Panc1 (cell line): ENCODE results near the gene ALS2CL. TPM values are rescaled to one million over a fixed set of nuclear protein-coding genes. Genes with fewer than 3 reads are reported as not detected.

Experiments used
- ATAC-seq: fragments of 200-7000 bp; cut with Tn5 transposase; 2 replicates; pipeline ENCODE4 v1.9.1; 2020; ENCODE audit warnings: mild to moderate bottlenecking, moderate library complexity
- BruUV-seq: library from RNA; stranded (reverse); fragments of 400-500 nt; replicated peaks from 2 replicates; lab custom pipeline; 2021; lab: Mats Ljungman, UMichigan
- CTCF ChIA-PET: fragments of 300-600 bp; sonication (Branson Sonifier 250); formaldehyde crosslinking; loops from one replicate; lab custom pipeline; 2022; ENCODE audit warnings: antibody characterized with exemption; lab: Charles Lee
- POLR2A ChIA-PET: fragments of 300-600 bp; sonication (Branson Sonifier 250); formaldehyde crosslinking; loops from one replicate; lab custom pipeline; 2022; ENCODE audit warnings: antibody characterized with exemption; lab: Charles Lee
- DNase-seq: peaks from one replicate; pipeline ENCODE4 v3.0.0-alpha.2; 2010; ENCODE audit warnings: low read depth, low spot score
- H3K27ac ChIP-seq: 2 replicates; pipeline ENCODE4 v1.5.1; 2011; ENCODE audit warnings: mild to moderate bottlenecking, low read length, inconsistent platforms
- H3K27me3 ChIP-seq: fragments of 200-500 bp; sonication (Bioruptor generic); 2 replicates; pipeline ENCODE4 v1.6.0; 2014; ENCODE audit warnings: low read length, inconsistent platforms; ENCODE audit not compliant: control insufficient read depth, insufficient read depth
- H3K36me3 ChIP-seq: fragments of 200-500 bp; sonication (Bioruptor generic); 2 replicates; pipeline ENCODE4 v1.5.1; 2014; ENCODE audit warnings: inconsistent platforms, mild to moderate bottlenecking, low read length, moderate library complexity; ENCODE audit not compliant: control insufficient read depth, insufficient read depth
- H3K4me1 ChIP-seq: 2 replicates; pipeline ENCODE4 v1.5.1; 2011; ENCODE audit warnings: inconsistent platforms, mild to moderate bottlenecking, low read length, moderate library complexity; ENCODE audit not compliant: control insufficient read depth, insufficient read depth
- H3K4me3 ChIP-seq, 2 experiments: 2 replicates each; pipeline ENCODE4 v1.5.1; 2011 to 2012; ENCODE audit warnings: low read depth in 2 of 2, low read length in 2 of 2, mild to moderate bottlenecking in 2 of 2, inconsistent platforms in 1 of 2, moderate library complexity in 1 of 2
- H3K9me3 ChIP-seq: fragments of 200-500 bp; sonication (Bioruptor generic); 2 replicates; pipeline ENCODE4 v1.5.1; 2014; ENCODE audit warnings: low read depth, mild to moderate bottlenecking, inconsistent platforms, low read length, moderate library complexity; ENCODE audit not compliant: control insufficient read depth, insufficient read depth
- CTCF ChIP-seq: fragments of 450-650 bp; IDR thresholded peaks from 2 replicates; pipeline ENCODE4 v1.5.1; 2017; ENCODE audit warnings: mild to moderate bottlenecking
- POLR2AphosphoS5 ChIP-seq: IDR thresholded peaks from 2 replicates; pipeline ENCODE4 v1.6.1; 2012; ENCODE audit warnings: mild to moderate bottlenecking, low read depth, low read length, moderate library complexity
- SIN3A ChIP-seq: IDR thresholded peaks from 2 replicates; pipeline ENCODE4 v1.6.1; 2012; ENCODE audit warnings: low read depth, mild to moderate bottlenecking, low read length, moderate library complexity, borderline replicate concordance; ENCODE audit not compliant: insufficient read depth
- TCF7L2 ChIP-seq: IDR thresholded peaks from 2 replicates; pipeline ENCODE4 v1.6.1; 2011; ENCODE audit warnings: mild to moderate bottlenecking, low read depth, low read length, inconsistent platforms
- in situ Hi-C: cut with HindIII; loops from 2 replicates; pipeline ENCODE4 v1.10.0; 2016; ENCODE audit warnings: low sequenced_read_pairs, low pct_unique_long_range_greater_than_20kb
- intact Hi-C: fragments of 100-400 bp; cut with micrococcal nuclease; formaldehyde crosslinking; loops from one replicate; pipeline ENCODE4 v1.10.0; 2022; ENCODE audit not compliant: unreplicated experiment
- total RNA-seq: library from RNA; stranded (reverse); gene quantifications from one replicate; pipeline ENCODE4 v1.2.1, GENCODE V29; 2021; ENCODE audit not compliant: unreplicated experiment
- TF ChIP-seq, protein P1 (sequence below), 2 experiments: IDR thresholded peaks; 2 replicates each; pipeline ENCODE4 v1.6.1; 2011 to 2012; ENCODE audit warnings: low read depth in 2 of 2, control low read depth in 1 of 2, low read length in 1 of 2, mild to moderate bottlenecking in 1 of 2, moderate library complexity in 1 of 2; ENCODE audit not compliant: insufficient read depth in 1 of 2

The ALS2CL gene
- total RNA-seq, 1 experiment from 2014 or later, result 2.7 TPM

DNA sequence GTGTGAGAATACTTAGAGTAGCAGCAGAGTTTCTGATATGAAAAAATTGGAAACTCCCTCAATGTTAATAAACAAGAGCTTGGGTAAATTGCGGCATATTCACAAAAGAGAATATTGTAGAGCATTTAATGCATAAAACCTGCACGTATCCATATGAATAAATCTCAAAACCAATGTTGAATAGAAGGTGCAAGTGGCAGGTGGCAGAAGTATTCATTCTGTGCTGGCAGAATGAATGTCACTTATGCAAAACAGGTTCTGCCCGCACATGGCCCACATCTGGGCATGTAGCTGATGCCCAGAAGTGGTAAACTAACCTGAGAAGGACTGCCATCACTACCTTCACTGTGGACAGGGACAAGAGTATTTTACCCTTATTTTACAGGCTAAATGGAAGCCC is 38.3 kb upstream of the ALS2CL start:
- ATAC-seq (no peak), DNase-seq (no peak)
- in situ Hi-C loops, result no loop called here
- ChIA-PET POLR2A (no interaction called here), CTCF (no interaction called here)
- H3K27me3 ChIP-seq, result no peaks in the 10 kb centered on the region
- no peak overlapping the region for H3K27ac ChIP-seq
- H3K36me3 ChIP-seq, result no peaks in the 10 kb centered on the region
- TF ChIP-seq TCF7L2, result no peak
- TF ChIP-seq SIN3A, result no peak
- no peak for TF ChIP-seq CTCF
- TF ChIP-seq, protein P1, sequence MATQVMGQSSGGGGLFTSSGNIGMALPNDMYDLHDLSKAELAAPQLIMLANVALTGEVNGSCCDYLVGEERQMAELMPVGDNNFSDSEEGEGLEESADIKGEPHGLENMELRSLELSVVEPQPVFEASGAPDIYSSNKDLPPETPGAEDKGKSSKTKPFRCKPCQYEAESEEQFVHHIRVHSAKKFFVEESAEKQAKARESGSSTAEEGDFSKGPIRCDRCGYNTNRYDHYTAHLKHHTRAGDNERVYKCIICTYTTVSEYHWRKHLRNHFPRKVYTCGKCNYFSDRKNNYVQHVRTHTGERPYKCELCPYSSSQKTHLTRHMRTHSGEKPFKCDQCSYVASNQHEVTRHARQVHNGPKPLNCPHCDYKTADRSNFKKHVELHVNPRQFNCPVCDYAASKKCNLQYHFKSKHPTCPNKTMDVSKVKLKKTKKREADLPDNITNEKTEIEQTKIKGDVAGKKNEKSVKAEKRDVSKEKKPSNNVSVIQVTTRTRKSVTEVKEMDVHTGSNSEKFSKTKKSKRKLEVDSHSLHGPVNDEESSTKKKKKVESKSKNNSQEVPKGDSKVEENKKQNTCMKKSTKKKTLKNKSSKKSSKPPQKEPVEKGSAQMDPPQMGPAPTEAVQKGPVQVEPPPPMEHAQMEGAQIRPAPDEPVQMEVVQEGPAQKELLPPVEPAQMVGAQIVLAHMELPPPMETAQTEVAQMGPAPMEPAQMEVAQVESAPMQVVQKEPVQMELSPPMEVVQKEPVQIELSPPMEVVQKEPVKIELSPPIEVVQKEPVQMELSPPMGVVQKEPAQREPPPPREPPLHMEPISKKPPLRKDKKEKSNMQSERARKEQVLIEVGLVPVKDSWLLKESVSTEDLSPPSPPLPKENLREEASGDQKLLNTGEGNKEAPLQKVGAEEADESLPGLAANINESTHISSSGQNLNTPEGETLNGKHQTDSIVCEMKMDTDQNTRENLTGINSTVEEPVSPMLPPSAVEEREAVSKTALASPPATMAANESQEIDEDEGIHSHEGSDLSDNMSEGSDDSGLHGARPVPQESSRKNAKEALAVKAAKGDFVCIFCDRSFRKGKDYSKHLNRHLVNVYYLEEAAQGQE (IDR thresholded peaks at IDR 0.05; ENCODE audit: insufficient read depth in 1 of 2, low read depth in 2 of 2, low read length in 1 of 2), result no peak
- TF ChIP-seq POLR2AphosphoS5, result no peak
- H3K9me3 ChIP-seq, result no peaks in the 10 kb centered on the region
- H3K4me3 ChIP-seq, result no peak overlapping the region
- BruUV-seq, result no TSS peak
- intact Hi-C loops, result no loop called here
- H3K4me1 ChIP-seq, result no peaks in the 10 kb centered on the region

- ATAC-seq (no peak), DNase-seq (no peak)
- no peak for TF ChIP-seq TCF7L2
- TF ChIP-seq, protein P1 (IDR thresholded peaks at IDR 0.05; ENCODE audit: insufficient read depth in 1 of 2, low read depth in 2 of 2, low read length in 1 of 2), result no peak
- no peak for TF ChIP-seq SIN3A
- no peak for TF ChIP-seq CTCF
- no peak for TF ChIP-seq POLR2AphosphoS5
- no peaks in the 10 kb centered on the region for H3K9me3 ChIP-seq
- intact Hi-C loops, result no loop called here
- no peaks in the 10 kb centered on the region for H3K4me1 ChIP-seq
- H3K36me3 ChIP-seq, result no peaks in the 10 kb centered on the region
- POLR2A ChIA-PET, result no interaction called here
- no peak overlapping the region for H3K4me3 ChIP-seq
- in situ Hi-C loops, result no loop called here
- CTCF ChIA-PET, result no interaction called here
- no peaks in the 10 kb centered on the region for H3K27me3 ChIP-seq
- no peak overlapping the region for H3K27ac ChIP-seq
- no TSS peak for BruUV-seq
Measured at GRCh38 chr3:46730819-46731218, 37.3 kb upstream of the ALS2CL start.
